GM21786 (cell line): Measurements from ENCODE around the gene ELOVL3.

ENCODE experiments used
- ATAC-seq: cut with Tn5 transposase; IDR thresholded peaks from one replicate; pipeline ENCODE4 v1.9.1; 2021; ENCODE audit not compliant: unreplicated experiment

Gene ELOVL3

DNA sequence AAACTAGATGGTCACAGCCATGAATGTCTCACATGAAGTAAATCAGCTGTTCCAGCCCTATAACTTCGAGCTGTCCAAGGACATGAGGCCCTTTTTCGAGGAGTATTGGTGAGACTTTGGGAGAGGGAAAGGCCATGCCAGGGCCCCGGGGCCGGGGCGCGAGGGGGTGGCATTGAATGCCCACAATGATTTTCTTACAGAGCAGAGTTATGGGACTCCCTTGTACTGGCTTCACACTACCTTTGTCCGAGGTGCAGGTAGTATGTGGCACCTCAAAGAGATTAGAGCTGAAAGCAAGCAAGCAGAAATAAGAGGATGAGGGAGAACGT, 407 bp downstream of the ELOVL3 start:
- no peak for ATAC-seq

DNA sequence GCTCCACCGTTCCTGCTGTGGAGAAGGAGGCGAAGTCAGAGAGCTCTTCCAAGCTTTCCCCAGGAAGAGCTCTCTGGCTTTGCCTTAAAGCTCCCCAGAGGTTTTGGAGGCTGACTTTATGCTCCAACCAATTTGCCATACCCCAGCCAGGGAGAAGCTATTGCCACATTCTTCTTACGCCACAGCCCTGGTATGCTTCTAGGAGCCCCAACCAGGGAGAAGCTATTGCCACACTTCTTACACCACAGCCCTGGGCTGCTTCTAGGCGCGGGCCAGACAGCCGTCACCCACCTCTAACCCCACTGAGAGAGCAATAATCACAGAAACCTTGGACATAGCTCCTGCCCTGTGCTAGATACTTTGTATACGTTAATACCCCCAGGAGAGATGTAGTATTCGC, 951 bp downstream of the ELOVL3 start:
- ATAC-seq, result no peak

DNA sequence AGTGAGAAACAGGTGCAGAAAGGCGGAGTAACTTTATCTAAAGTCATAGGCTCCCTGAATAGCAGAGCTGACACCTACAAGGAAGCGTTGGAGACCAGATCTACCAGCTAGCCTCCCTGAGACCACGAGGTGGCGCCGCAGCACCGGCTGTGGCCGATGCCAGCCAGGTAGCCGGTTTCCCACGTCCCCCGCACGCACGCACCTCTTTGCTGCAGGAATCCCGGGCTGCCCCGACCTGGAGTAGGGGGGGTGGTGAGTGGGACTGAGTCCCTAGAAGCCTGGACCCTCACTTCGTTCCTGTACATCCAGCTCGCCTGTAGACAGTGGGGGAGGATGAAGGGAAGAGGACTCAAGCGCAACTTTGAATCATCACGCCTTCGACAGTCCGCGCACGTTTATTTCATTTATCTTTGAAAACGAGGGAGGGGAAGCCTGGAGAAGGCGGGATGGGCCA, 3.7 kb downstream of the ELOVL3 start:
- ATAC-seq, result peak; percentile 42

DNA sequence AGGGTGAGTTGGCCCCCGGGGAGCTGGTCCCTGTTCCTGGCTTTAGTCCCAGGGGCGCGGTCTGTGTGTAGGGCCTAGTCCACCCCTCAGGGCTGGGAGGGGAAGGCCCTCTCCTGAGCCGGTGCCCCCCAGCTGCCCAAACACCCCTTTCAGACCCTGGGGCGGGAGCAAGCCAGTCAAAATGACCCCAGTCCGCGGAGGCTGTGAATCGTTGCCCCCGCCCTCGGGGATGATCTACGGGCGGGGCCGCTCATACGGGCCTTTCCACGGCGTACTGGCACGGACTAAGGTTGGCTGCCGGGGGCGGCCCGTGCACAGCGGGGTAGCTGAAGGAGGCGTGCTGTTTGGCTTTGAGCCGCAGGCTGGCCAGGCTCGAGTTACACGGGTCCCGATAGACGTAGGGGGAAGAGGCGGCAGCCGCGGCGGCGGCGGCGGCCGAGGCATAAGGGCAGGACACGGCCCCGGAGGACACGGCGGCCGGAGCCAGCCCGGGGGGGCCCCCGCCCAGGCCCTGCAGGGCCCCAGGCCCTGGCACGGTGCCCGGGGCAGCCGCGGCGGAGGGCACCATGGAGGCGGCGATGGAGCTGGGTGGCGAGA, 4.3 kb downstream of the ELOVL3 start:
- ATAC-seq, result no peak

DNA sequence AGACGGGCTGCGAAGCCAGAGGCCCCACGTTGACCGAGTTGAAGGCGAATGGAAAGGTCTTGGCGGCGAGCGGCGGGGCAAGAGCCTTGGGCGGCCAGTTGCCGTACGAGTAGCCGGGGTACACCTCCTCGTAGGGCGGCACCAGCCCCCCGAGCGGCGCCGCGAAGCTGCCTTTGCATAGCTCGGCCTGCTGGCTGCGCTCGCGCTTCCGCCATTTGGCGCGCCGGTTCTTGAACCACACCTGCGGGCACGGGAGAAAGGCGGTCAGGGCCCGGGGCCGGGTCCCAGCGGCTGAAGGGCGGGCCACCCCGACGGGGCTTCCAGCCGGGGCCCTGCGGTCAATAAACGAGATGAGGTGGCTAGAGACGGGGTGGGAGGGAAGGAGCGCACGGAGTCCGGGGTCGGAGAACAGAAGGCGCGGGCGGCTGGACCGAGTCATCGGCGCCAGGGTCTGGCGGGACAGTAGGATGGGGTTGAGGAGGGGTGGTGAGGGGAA, 4.8 kb downstream of the ELOVL3 start:
- ATAC-seq, result no peak

DNA sequence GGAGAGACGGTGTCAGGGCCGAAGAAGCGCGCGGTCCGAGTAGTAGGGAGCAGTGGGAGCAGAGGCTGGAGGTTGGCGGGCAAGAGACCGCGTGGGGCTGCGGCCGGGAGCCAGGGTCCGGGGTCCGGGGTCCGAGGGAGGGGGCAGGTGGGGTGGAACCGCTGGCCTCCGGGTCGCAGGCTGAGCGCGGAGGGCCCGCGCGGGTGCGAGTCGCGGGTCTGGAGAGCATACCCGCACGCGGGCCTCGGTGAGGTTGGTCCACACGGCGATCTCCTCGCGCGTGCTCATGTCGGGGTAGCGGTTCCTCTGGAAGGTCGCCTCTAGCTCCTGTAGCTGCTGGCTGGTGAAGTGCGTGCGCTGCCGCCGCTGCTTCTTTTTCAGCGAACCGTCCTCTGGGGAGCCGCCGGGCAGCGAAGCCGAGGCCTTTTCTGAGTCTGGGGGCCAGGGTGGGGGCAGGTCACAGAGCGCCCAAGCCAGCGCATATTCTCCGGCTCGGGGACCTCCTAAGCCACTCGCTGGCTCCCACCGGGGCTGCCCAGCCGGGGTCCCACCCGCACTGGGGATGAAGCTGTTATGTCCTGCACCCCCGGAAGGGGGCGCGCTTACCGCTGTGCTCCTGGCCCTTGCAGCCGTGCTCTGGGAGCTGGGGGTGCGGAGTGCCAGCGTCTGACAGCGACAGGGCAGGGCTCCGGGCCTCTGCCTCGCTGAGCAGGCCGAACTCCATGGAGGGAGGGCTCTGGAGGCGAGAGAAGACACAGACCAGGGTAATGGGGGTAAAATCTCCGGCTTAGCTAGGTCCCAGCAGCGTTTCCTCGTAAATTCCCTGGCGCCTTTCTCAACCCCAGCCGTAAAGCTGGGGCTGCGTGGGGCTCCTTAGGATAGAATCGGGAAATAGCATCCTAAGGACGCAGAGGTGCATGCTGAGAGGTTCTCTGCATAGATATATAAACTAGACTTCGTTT, 5.5 kb downstream of the ELOVL3 start:
- no peak for ATAC-seq

DNA sequence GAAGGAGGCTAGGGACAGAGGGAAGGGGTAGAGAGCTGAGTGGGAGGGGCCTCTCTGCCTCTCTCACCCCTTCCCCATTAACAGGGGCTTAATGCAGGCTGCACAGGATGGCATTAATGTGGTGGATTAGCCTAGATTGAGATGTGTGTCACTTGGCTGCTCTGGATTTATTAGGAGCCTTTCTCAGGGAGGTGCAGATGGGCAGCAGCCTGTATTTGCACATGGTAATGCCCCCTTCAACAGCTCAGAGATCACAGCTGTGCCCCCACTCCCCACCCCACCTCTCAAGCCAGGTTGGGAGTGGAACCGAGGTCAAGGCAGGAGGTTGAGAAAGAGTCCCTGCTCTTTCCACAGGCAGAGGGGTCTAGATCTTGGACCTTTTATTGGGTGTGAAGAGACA, 7.9 kb downstream of the ELOVL3 start:
- ATAC-seq, result no peak

DNA sequence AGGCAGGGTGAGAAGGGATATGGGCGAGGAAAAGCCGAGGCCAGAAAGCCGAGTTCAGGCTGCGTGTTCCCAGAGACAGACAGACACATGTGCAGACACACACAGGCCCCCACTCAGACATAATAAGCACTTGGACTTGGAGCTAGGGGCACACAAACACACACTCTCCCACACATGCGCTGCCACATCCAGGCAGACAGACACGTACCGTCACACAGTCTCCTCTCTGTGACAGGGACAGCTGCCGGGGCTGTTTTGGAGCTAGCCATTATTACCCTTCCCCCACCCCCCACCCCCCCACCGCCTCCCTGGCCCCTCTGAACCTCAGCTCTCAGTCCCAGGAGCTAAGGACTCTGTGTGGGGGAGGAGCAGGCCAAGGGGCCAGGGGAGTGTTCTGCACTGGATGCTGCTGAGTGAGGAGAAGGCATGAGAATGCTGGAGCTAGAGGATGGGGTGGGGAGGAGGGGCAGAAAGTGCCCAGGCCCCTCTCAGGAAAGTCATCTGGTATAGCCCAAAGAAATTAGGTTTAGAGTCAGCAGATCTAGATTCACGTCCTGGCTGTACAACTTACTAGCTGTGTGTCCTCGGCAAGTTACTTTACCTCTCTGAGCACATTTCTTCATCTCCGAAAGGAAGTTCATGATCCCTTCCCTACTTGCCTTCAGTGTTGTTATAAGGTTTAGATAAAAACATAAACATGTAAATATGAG, 8.9 kb downstream of the ELOVL3 start:
- no peak for ATAC-seq

DNA sequence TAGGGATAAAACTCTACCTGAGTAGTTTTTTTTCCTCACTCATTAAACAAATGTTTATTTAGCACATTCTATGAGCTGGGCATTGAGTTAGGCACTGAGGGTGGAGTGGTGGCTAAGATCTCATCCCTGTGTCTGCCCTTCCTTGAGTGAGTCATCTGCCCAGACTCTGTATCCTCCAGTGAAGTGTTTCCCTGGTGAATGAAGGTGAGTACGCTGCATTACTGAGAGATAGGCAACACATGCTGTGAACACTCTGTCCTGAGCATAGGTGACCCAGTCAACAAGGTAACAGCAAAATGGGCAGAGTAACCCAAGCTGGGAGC, 9.5 kb downstream of the ELOVL3 start:
- ATAC-seq, result no peak

DNA sequence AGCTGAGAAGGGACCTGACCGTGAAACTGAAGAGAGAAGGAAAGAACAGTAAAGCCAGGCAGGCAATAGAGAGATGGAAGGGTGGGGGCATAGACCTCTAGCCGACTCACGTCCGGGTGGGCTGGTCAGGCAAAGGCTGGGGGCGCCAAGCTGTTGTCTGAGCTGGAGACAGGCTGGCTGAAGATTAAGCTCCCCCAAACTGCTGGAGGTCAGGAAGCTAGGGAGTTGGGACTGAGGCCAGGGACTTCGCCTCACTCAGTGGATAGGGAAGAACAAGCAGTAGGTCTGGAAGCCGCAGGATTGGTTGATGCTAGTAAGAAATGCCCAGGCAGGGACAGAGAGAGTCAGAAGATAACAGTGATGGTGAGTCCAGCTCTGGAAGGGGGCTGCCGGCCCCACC, 9.9 kb downstream of the ELOVL3 start:
- no peak for ATAC-seq

DNA sequence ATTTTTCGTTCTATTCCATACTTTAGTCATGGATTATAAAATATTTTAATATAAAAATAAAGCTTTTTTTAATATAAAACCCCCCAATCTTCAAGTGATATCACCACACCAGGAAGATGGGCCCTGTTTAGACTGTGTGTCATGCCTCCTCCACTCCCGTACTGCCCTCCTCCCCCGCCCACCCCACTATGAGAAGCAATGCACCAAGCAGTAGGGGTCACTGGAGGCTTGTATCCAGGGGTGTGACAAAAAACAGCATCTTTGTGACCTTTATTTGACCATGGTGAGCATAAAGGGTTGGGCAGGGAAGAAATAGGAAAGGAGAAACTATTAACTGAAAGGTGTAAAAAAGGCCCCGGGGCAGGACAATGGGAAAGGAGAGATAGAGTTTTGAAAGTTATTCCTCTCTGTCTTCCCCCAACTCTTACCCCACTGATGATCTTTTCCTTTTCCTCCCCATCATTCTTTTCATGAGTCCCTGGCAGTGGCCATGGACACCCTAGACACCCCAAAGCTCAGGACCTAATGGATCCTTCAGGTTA, 11.7 kb downstream of the ELOVL3 start:
- no peak for ATAC-seq

DNA sequence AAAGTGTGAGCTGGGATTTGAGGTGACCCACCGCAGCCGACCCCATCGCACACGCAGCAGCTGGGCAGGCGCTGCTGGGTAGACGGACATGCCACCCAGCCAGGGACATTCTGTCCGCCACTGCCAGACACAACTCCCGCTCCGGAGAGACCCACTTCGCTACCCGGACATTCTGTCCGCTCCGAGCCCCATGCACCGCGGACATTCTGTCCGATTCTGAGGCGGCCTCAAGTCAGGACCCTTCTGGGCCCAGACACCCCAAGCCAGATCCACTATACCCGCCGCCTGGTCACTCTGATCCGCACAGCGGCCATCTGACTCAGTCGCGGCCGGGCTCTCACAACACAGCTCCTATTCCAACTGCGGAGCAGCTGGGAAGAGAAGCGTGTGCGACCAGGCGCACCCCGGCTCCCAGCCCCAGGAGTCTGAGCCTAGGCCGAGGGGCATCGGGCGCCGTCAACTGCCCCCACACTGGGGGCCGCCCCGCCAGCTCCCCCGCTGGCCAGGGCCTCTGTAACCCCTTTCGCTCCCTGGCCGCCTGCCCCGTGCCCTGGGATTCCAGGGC, 14.4 kb downstream of the ELOVL3 start:
- no peak for ATAC-seq

DNA sequence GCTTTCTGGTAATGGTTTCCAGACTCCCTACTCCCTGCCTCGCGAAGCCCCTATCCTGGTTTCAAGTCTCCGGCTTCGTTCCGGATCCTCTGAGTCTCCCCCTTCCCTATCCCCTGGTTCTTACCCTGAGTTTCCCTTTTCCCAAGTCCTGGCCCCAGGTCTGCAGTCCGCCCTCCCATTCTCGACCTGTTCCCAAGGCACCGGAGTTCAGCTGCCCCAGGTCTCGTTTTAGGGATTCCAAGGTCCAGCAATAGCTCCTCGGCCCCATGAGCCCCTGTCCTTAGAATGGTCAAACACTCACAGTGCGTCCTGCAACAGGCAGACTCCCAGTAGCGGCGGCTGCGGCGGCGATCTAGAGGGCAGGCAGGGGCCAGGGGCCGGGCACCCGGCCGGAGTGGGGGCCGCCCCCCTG, 14.9 kb downstream of the ELOVL3 start:
- no peak for ATAC-seq

DNA sequence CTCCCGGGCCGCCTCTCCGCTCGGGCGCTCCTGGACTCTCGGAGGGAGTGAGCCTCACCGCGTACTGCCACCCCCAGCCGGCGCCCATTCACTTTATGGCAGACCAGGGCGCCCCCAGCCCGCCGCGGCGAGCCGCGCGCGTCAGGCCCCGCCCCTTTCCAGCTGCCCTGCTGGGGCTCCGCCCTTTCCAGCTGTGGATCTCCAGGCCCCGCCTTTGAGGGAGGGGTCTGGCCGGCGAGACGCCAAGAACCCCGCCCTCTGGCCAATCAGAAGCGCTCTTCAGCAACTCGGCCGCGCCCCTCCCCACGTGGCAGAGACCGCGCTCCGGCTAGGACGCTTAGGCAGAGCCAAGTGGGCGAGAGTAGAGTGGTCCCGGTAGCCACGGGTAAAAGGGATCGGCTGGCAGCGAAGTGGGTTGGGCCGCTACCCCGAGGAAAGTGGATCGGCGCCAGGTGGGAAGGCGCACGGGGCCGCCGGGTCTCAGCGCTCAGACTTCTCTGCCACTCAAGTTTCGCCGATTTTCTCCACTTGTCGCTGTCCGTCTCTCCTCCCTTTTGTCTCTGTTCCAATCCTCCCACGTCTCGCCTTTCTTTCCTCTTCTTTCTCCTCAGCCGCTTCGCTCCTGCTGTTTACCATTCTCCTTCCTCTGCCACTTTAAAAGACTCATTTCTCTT, 15.5 kb downstream of the ELOVL3 start, which contains the start of gene PITX3:
Gene PITX3 (minus strand): TSS at position 69 of the 674 bp plus-strand sequence. CDS start 9,432 bp downstream, outside the sequence.
- peak; percentile 34 for ATAC-seq

DNA sequence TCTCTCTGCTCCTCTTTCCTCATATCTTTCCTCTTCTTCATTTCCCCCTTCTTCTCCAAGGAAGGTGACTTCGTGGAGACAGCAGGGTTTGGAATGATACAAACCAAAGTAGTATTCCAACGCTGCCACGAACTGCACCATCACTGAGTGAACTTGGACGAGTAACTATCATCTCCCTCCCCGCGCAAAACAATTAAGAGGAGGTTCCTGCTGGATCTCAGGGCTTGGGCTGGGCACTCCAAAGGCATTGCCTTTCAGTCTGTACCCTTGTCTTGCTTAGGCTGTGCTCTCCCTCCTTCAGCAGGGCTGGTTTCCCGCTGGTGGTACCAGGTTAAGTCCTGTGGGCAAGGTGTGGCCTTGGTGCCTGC, 16.0 kb downstream of the ELOVL3 start:
- ATAC-seq, result no peak

DNA sequence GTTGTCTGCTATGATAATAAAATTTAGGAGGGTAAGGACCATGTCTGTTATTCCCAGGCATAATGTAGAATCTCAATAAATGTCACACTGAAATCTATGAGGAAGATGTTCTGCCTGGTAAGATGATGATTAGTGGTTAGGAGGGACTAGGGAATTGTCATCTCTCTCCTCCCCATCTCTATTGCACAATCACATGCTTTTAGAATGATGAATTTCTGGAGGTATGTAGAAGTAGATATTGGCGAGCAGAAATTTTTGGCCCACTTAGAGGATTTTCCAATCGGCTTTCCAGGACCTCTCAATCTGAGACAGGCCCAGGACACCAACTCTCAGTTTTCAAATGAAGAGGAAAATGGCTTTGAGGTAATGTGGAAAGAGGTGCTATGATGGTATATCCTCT, 17.2 kb downstream of the ELOVL3 start:
- no peak for ATAC-seq

DNA sequence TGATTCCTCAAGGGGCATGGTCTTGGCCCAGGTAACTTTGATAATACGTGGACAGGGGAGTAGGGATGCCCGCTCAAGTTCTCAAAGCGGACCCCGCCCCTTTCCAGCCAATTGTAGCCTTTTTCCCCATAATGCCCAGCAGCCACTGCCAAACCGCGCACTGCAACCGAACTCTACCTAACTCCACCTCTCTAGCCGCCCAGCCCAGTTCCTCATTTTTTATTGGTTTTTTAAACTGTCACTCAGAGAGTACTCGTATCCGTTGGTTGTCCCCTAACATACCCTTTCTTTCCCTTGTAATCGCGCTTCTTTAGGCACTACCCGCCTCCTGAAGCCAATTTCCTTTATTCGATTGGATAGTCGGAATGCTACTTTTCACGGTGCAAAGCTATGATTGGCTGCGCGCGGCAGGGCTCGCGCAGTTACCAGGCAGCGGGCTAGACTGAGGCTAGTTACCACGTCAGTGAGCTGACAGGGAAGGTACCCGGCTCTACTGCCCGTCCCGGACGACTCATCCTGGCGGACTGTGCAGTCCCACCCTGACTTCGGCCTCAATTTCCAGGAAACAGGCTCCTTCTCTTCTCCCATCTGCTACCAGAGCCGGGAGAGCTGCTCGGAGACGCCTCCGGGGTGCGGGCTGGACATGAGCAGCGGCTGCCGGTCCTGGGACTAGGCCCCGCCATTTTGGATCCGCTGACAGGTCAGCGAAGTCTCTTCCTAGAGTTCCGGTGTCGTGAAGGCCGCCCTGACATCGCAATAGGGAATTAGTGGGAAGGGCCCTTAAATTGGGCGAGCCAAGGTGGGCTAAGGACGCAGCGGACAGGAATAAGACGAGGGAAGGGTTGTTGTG, 19.2 kb downstream of the ELOVL3 start, which contains the start of gene GBF1:
Gene GBF1 (plus strand): TSS at position 451 of the 850 bp plus-strand sequence. CDS start 13,407 bp downstream, outside the sequence.
- ATAC-seq, result peak; percentile 89

DNA sequence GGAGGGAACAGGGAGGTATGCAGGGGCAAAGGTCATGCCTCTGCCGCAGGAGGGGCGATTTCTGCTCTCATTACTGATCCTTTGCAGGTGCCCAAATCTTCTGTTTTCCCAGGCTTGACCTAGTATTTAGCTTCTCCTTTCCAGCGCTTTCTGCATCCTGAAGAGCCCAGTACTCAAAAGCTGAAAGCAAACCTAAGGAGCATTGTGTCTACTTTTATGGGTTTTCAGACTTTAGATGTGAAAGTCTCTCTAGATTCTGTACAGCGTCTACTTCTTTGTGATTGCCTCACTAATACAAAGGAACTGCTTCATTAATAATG, 19.8 kb downstream of the ELOVL3 start:
- ATAC-seq, result no peak

DNA sequence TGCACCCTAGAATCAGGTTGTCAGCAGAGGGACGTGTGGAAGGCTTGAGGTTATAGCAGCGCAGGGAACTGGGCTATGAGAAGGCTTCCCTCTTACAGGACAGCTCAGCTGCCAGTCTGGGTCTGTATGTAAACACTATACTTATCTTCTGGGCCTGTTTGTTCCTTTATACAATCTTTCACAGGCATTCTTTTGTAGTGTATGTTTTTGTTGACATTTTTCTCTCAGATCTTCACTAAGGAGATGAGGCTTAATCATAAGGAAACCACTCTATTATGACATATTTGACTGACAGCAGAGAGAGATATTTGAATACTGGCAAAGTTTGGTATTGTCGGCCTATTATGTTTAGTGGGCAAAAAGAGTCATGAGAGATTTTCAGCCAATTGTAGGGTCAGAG, 20.2 kb downstream of the ELOVL3 start:
- no peak for ATAC-seq

DNA sequence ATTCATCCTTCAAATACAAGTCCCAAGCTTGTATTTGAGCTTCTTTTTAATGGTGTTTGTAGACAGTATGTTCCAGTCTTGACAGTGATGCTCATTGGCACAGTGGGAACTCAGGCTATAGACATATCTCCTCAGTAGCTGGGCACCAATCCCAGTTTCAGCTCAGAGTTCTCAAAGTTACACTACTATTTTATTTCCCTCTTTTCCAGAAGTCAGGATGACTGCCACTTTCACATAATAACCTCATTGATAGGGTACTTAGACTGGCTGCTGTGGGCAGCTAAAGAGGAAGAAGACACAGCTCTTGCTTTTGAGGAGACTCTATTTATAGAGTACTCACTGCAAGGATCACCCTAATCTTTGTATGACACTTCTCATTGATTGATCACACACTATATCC, 21.6 kb downstream of the ELOVL3 start:
- ATAC-seq, result no peak
